Brain pericyte (primary cell): ENCODE results near the gene PHYH.
"Not testable (repeated sequence)": the region's sequence is repeated elsewhere in the genome, so short reads cannot be mapped to it uniquely, and the experiment has no call there.

Source experiments
- DNase-seq: peaks from one replicate; pipeline ENCODE4 v3.0.0-alpha.2; 2012; ENCODE audit warnings: low read depth, low spot score

PHYH gene

DNA sequence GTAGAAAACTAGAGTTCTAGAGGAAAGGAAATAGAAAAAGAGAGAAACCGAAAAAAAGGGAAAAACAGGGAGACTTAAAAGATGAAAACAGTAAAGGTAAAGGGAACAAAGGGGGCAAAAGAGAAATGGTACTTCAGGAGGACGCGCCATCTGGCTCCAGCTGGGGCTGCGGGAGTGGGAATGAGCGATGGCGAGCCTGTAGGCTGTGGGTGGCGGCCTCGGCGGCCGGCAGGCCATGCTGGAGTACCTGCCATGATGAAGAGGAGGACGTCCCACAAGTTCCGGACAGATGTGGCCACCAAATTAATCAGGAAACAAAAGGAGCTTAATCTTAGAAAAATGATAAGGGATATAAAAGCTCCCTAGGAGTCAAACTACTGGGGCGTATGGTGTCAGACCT, 21.7 kb upstream of the PHYH start:
- DNase-seq = no peak

- DNase-seq = no peak
Observed at GRCh38 chr10:13319166-13319565, 19.3 kb upstream of the PHYH start.

- no peak for DNase-seq
Observed at GRCh38 chr10:13317474-13317873, 17.6 kb upstream of the PHYH start.

GRCh38 chr10:13316635-13317311, 16.9 kb upstream of the PHYH start:
- no peak for DNase-seq

- no peak for DNase-seq
Observed at GRCh38 chr10:13315361-13315760, 15.5 kb upstream of the PHYH start.

DNA sequence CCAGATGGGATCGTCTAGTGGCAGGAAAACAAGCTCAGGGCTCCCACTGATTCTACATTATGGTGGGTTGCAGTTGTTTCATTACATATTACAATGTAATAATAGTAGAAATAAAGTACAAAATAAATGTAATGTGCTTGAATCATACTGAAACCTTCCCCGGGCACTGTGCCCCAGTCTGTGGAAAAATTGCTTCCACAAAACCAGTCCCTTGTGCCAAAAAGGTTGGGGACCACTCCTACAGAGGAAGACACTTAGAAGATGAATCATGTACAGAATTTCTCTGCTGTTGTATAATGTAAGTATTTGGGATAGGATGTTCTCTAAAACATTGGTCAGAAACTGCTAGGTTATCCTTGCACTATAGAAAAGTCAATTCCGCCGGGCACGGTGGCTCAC, 11.3 kb upstream of the PHYH start:
- no peak for DNase-seq

- DNase-seq = no peak
Observed at GRCh38 chr10:13310518-13311176, 10.8 kb upstream of the PHYH start.

GRCh38 chr10:13309792-13310191, 9.9 kb upstream of the PHYH start:
- DNase-seq = no peak

DNA sequence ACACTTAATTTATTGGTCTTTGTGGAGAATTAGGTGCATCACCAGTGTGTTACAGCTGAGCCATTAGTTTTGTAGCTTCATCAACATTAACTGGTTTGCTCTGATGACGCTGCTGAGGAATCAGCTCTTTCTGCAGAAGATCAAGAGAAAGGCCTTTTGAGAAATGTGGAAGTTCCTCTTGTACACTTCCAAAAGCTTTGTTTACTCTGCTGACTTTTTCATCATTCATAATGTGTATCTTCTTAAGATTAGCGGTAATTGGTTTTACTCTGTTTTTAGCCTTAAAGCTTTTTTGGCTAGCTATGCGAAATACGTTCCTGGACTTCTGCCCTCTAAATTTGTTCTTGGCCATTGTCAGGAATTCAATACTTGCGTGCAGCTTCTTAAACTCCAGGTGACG, 8.2 kb upstream of the PHYH start:
- no peak for DNase-seq

GRCh38 chr10:13306103-13306502, 6.2 kb upstream of the PHYH start:
- DNase-seq = no peak

- no peak for DNase-seq
Observed at GRCh38 chr10:13302821-13303555, 3.1 kb upstream of the PHYH start.

DNA sequence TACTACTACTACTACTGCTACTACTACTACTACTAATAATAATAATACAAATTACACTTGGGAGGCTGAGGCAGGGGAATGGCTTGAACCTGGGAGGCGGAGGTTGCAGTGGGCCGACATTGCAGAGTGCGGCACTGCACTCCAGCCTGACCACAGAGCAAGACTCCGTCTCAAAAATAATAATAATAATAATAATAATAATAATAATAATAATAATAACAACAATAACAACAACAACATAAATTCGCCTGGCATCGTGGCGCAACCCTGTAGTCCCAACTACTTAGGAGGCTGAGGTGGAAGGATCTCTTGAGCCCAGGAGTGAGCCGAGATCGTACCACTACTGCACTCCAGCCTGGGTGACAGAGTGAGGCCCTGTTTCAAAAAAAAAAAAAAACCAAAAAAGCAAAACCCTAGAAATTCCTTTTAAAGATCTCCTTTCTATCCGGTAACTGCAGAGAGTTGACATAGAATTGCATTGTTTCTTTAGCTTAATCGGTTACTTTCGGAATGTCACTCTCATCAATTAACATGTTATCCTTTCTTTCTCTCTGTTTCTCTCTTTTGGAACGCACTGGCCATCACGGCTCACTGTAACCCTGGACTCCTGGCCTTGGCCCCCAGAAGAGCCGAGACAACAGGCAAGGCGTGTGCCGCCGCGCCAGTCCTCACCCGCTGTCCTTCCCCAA, 972 bp downstream of the PHYH start:
- DNase-seq = no peak

DNA sequence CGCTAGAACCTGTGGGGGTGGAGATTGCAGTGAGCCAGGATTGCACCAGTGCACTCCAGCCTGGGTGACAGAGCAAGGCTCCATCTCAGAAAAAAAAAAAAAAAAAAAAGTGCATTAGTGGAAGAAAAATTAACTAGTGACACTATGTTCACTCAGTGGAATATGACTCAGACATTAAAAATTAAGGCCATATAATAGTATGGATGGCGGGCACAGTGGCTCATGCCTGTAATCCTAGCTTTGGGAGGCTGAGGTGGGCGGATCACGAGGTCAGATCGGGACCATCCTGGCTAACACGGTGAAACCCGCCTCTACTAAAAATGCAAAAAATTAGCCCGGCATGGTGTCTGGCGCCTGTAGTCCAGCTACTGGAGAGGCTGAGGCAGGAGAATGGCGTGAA, 3.4 kb downstream of the PHYH start:
- no peak for DNase-seq

DNA sequence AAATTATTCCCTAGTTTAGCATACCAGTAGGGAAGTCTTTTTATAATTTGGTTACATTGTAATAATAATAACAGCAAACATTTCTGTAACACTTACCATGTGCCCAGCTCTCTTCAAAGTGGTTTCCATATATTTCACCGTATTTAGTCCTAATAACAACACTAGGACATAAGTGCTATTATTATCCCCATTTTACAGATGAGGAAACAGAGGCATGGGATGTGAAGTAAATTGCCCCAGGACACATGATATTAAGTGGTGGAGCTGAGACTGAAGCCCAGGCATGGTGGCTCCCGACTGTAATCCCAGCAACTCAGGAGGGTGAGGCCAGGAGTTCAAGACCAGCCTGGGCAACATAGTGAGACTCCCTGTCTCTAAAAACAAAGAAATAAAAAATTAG, 5.1 kb downstream of the PHYH start:
- DNase-seq = no peak

- no peak for DNase-seq
Observed at GRCh38 chr10:13291821-13292773, 7.8 kb downstream of the PHYH start.

GRCh38 chr10:13291061-13291460, 8.8 kb downstream of the PHYH start:
- no peak for DNase-seq

DNA sequence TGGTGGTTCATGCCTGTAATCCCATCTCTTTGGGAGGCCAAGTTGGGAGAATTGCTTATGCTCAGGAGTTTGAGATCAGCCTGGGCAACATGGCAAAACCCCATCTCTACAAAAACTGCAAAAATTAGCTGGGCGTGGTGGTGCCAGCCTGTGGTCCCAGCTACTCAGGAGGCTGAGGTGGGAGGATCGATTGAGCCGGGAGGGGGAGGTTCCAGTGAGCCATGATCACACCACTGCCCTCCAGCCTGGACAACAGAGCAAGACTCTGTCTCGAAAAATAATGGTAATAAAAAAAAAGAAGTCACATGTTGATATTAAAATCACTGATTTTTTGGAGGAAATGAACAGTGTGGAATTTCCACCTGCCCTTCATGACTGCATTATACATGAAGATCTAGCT, 15.8 kb downstream of the PHYH start:
- no peak for DNase-seq

DNA sequence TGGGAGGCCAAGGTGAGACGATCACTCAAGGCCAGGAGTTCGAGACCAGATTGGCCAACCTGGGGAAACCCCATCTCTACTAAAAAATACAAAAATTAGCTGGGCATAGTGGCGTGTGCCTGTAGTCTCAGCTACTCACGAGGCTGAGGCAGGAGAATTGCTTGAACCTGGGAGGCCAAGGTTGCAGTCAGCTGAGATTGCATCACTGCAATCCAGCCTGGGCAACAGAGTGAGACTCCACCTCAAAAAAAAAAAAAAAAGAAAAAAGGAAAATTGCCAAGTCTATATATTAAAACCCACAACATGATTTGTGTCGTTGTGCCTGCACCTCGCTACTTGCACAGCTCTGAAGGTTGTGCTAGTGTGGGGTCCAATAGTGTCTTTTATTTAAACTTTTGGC, 17.5 kb downstream of the PHYH start:
- DNase-seq = not testable (repeated sequence)

DNA sequence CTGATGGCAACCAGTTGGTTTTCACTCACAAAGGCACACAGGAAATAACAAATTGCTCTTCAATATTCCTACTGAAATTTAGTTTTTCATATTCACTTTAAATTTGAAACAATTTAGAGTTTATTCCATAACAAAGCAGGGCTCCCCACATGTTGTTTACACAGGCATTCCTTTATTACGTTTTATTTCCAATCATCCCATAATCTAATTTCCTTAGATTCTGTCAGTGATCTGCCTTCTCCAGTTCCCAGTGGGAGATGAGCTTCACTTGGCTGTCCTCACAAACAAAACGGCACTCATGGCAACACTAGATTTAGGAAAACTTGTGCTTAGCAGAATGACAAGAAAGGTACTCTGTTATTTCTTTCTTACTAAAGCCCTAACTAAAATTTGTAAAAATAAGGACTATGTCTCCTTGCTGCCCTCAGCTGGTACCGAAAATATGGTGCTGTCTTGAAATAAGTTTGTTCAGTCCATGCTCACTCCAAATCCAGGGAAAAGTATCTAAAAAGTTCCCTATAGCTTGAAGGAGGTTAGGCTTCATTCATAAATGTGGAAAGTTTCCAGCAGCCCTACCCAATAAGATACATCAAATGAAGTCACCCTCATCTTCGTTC, 23.0 kb downstream of the PHYH start:
- no peak for DNase-seq

DNA sequence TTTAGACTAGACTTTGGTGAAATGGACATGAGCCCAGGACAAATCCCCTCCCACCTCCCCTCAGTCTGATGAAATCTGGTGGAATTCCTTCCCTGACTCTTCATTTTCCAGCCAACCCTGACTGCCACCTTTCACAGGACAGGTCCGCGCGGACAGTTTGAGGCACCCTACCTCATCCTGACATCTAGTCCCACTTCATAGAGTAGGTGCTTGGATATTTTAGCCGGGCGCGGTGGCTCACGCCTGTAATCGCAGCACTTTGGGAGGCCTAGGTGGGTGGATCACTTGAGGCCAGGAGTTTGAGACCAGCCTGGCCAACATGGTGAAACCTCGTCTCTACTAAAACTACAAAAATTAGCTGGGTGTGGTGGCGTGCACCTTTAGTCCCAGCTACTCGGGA, 23.7 kb downstream of the PHYH start:
- not testable (repeated sequence) for DNase-seq

DNA sequence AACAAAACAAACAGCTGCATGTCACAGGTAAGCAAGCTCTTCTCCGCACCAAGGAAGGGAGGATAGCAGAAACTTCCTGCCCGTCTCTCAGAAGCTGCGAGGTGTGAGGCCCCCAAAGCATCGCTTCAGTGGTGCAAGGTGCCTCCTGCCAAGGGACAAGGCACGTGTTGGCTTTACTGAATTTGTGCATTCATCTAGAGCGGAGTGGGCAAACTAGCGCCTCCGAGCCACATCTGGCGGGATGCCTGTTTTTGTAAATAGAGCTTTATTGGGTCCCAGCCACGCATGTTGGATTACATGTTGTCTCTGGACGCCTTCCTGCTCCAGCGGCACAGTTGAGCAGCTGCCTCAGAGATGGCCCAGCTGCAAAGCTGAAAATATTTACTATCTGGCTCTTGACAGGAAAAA, 27.7 kb downstream of the PHYH start:
- DNase-seq = no peak
